CD14-positive monocyte (primary cell): ENCODE data around the gene HECTD4. TPM values are rescaled to one million over a fixed set of nuclear protein-coding genes. Genes with fewer than 3 reads are reported as not detected.
"Not testable (repeated sequence)": the region's sequence is repeated elsewhere in the genome, so short reads cannot be mapped to it uniquely, and the experiment has no call there.

Experiments used
- DNase-seq, 3 donors: peaks; one replicate each; pipeline ENCODE4 v3.0.0-alpha.2; 2011 to 2022
- H2AFZ ChIP-seq: 2 replicates; pipeline ENCODE4 v1.6.0; 2012; ENCODE audit warnings: mild to moderate bottlenecking, low read depth, low read length, inconsistent platforms; ENCODE audit not compliant: insufficient read depth, poor library complexity, severe bottlenecking
- H3K27ac ChIP-seq, 2 donors: 1 replicate in 1 of 2; 2 replicates in 1 of 2; pipeline ENCODE4 v1.5.1; 2012 to 2013; ENCODE audit warnings: low read length in 2 of 2, control low read depth in 1 of 2, inconsistent platforms in 1 of 2, low read depth in 1 of 2, mild to moderate bottlenecking in 1 of 2
- H3K27me3 ChIP-seq, 2 donors: one replicate each; pipeline versions ENCODE4 v1.6.0 to v1.6.1; 2011 to 2013; ENCODE audit warnings: low read length in 2 of 2; ENCODE audit not compliant: control insufficient read depth in 2 of 2, insufficient read depth in 2 of 2
- H3K36me3 ChIP-seq, 2 donors: replicated peaks in 1 of 2; 1 replicate in 1 of 2; 2 replicates in 1 of 2; pipeline versions ENCODE4 v1.5.1 to v1.6.1; 2012 to 2013; ENCODE audit warnings: low read length in 2 of 2, control low read depth in 1 of 2, inconsistent platforms in 1 of 2, mild to moderate bottlenecking in 1 of 2; ENCODE audit not compliant: insufficient read depth in 2 of 2, control insufficient read depth in 1 of 2
- H3K4me1 ChIP-seq, 2 donors: 1 replicate in 1 of 2; 2 replicates in 1 of 2; pipeline versions ENCODE4 v1.5.1 to v1.6.1; 2012 to 2013; ENCODE audit warnings: low read length in 2 of 2, control low read depth in 1 of 2, inconsistent platforms in 1 of 2, mild to moderate bottlenecking in 1 of 2, moderate library complexity in 1 of 2; ENCODE audit not compliant: insufficient read depth in 2 of 2, control insufficient read depth in 1 of 2
- H3K4me2 ChIP-seq: replicated peaks from 2 replicates; pipeline ENCODE3; 2012; ENCODE audit warnings: low read length, moderate library complexity, mild to moderate bottlenecking; ENCODE audit not compliant: poor library complexity, severe bottlenecking; ENCODE audit errors: extremely low read depth
- H3K4me3 ChIP-seq, 3 experiments: fragments of 200-600 bp in 1 of 3; sonication (generic) in 1 of 3; replicated peaks in 1 of 3; 1 replicate in 2 of 3; 2 replicates in 1 of 3; pipeline ENCODE4 v1.5.1; 2011 to 2013; ENCODE audit warnings: low read length in 3 of 3, mild to moderate bottlenecking in 3 of 3, control low read depth in 2 of 3, low read depth in 2 of 3, inconsistent platforms in 1 of 3, moderate library complexity in 1 of 3
- H3K79me2 ChIP-seq: 2 replicates; pipeline ENCODE4 v1.6.0; 2012; ENCODE audit warnings: mild to moderate bottlenecking, control low read depth, inconsistent platforms, low read length, moderate library complexity; ENCODE audit not compliant: insufficient read depth
- H3K9ac ChIP-seq: 2 replicates; pipeline ENCODE4 v1.6.0; 2017; ENCODE audit warnings: low read length, mild to moderate bottlenecking; ENCODE audit not compliant: insufficient read depth, poor library complexity, severe bottlenecking
- H3K9me3 ChIP-seq, 2 donors: replicated peaks in 1 of 2; 1 replicate in 1 of 2; 2 replicates in 1 of 2; pipeline versions ENCODE4 v1.5.1 to v1.6.1; 2012 to 2013; ENCODE audit warnings: low read length in 2 of 2, control low read depth in 1 of 2; ENCODE audit not compliant: control insufficient read depth in 1 of 2, insufficient read depth in 1 of 2
- H4K20me1 ChIP-seq: 2 replicates; pipeline ENCODE4 v1.6.0; 2012; ENCODE audit warnings: mild to moderate bottlenecking, low read length, control low read depth, moderate library complexity; ENCODE audit not compliant: insufficient read depth
- H3K27ac Mint-ChIP-seq, 7 donors: one replicate each; pipeline ENCODE4 v1.8.0; 2020; ENCODE audit warnings: mild to moderate bottlenecking in 7 of 7, mixed read lengths in 7 of 7, moderate library complexity in 6 of 7, inconsistent platforms in 2 of 7
- H3K27me3 Mint-ChIP-seq, 3 donors: one replicate each; pipeline ENCODE4 v1.8.0; 2021 to 2022; ENCODE audit warnings: low read depth in 3 of 3, mild to moderate bottlenecking in 3 of 3, mixed read lengths in 3 of 3, moderate library complexity in 3 of 3, inconsistent platforms in 1 of 3
- H3K36me3 Mint-ChIP-seq, 2 donors: one replicate each; pipeline ENCODE4 v1.8.0; 2020; ENCODE audit warnings: mixed read lengths in 2 of 2, inconsistent platforms in 1 of 2, mild to moderate bottlenecking in 1 of 2
- H3K4me1 Mint-ChIP-seq: one replicate; pipeline ENCODE4 v1.8.0; 2020; ENCODE audit warnings: mild to moderate bottlenecking, mixed read lengths
- H3K4me3 Mint-ChIP-seq, 2 donors: one replicate each; pipeline ENCODE4 v1.8.0; 2020; ENCODE audit warnings: mild to moderate bottlenecking in 2 of 2, mixed read lengths in 2 of 2, moderate library complexity in 1 of 2
- H3K9me3 Mint-ChIP-seq, 7 donors: one replicate each; pipeline ENCODE4 v1.8.0; 2020 to 2022; ENCODE audit warnings: mixed read lengths in 7 of 7, mild to moderate bottlenecking in 6 of 7, moderate library complexity in 6 of 7, inconsistent platforms in 2 of 7
- WGBS: methylation state at CpG from one replicate; pipeline ENCODE4 v1.1.5; 2013; ENCODE audit warnings: missing lambda C conversion rate; ENCODE audit not compliant: insufficient coverage; 5-methylcytosine and 5-hydroxymethylcytosine counted together
- intact Hi-C, 2 donors: fragments of 100-400 bp; cut with micrococcal nuclease; formaldehyde crosslinking; loops; one replicate each; pipeline versions ENCODE4 v1.15.0 to v1.15.1; 2023
- polyA plus RNA-seq, 3 donors: library from polyadenylated mRNA; depleted of rRNA in 1 of 3; unstranded in 2 of 3; stranded (reverse) in 1 of 3; fragments of 300-500 nt in 2 of 3; fragments of >200 nt in 1 of 3; fragmentation: Illumina TruSeq in 2 of 3; gene quantifications; 1 replicate in 2 of 3; 2 replicates in 1 of 3; pipeline ENCODE4 v1.2.3, GENCODE V29; 2012 to 2021
- TF ChIP-seq, protein P1 (sequence below): fragments of 200-600 bp; IDR thresholded peaks from one replicate; pipeline ENCODE4 v1.8.0; 2022; ENCODE audit warnings: antibody characterized with exemption, mild to moderate bottlenecking

The HECTD4 gene
- polyA plus RNA-seq, 3 donors: 0.73 to 18.3 (median 2.4) TPM

DNA sequence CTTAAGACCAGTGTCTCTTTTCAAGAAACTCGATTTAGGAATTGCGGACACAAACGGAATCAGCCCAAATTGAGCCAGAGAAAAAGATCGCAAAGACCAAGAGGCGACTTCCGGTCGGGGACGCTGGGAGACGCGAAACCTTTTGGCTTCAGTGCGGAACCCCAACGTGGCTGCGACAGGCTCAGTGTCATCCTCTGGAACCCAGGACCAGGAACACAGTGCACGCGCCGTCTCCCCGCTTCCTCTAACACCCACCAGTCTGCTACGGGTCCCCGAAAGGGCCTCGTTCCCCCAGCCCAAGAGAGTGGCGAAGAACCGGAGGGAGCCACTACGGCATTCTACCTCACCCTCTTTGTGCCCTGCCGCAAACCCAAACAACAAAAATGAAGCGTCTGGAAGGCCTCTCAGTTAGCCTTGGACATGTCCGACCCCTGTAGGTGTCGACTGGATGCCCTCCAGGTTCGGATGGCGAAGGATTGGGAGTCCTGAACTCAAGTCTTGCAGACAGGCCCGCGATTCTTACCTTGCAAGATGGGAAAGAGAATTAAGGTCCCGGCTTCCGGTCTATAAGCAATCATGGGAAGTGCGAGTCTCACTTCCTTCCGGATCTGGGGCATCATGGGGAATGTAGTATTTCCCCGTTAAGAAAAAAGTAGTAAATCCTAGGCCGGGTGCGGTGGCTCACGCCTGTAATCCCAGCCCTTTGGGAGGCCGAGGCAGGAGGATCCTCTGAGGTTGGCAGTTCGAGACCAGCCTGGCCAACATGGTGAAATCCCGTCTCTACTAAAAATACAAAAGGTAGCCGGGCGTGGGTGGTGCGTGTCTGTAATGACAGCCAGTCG is 27.1 kb upstream of the HECTD4 start, which contains the start of gene RPL6:
Gene RPL6 (minus strand): TSS at position 542 of the 842 bp plus-strand sequence. CDS start 949 bp downstream, outside the sequence.
- Mint-ChIP-seq H3K36me3 (peaks cover 41 to 42% of the 10 kb centered on the region in 2 donors), H3K4me1 (peaks cover 21% of the 10 kb centered on the region), H3K27ac (peak within 1 kb of the TSS; percentile 95 to 100 (median 98)), H3K4me3 (peak within 1 kb of the TSS; percentile 99), H3K27me3 (no peaks in the 10 kb centered on the region), H3K9me3 (peaks cover 0 to 2% (median 0%) of the 10 kb centered on the region in 7 donors)
- peak within 1 kb of the TSS; percentile 86 to 100 (median 98) for H3K4me3 ChIP-seq
- no peaks in the 10 kb centered on the region for H3K9me3 ChIP-seq
- H3K36me3 ChIP-seq: peaks cover 40% of the 10 kb centered on the region in 2 donors
- H2AFZ ChIP-seq: peak within 1 kb of the TSS; percentile 93
- H3K9ac ChIP-seq: peak within 1 kb of the TSS; percentile 89
- under 1% methylated on average over 40 of the region's 46 CpGs for WGBS
- no peaks in the 10 kb centered on the region for H3K27me3 ChIP-seq
- H3K4me2 ChIP-seq: peak within 1 kb of the TSS; percentile 75
- DNase-seq: peak; percentile 82 to 91 (median 89)
- TF ChIP-seq, protein P1, sequence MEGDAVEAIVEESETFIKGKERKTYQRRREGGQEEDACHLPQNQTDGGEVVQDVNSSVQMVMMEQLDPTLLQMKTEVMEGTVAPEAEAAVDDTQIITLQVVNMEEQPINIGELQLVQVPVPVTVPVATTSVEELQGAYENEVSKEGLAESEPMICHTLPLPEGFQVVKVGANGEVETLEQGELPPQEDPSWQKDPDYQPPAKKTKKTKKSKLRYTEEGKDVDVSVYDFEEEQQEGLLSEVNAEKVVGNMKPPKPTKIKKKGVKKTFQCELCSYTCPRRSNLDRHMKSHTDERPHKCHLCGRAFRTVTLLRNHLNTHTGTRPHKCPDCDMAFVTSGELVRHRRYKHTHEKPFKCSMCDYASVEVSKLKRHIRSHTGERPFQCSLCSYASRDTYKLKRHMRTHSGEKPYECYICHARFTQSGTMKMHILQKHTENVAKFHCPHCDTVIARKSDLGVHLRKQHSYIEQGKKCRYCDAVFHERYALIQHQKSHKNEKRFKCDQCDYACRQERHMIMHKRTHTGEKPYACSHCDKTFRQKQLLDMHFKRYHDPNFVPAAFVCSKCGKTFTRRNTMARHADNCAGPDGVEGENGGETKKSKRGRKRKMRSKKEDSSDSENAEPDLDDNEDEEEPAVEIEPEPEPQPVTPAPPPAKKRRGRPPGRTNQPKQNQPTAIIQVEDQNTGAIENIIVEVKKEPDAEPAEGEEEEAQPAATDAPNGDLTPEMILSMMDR: no peak
- peaks cover 19% of the 10 kb centered on the region for H3K79me2 ChIP-seq
- peaks cover 9 to 17% of the 10 kb centered on the region in 2 donors for H3K4me1 ChIP-seq
- peak within 1 kb of the TSS; percentile 90 to 97 for H3K27ac ChIP-seq
- intact Hi-C loops: loop anchor here (1.0 to 5.0 kb wide), 3 partner anchors 10 to 567 kb away; partner anchors contain the start of gene MAPKAPK5 (in 1 of the 2)
- peaks cover 36% of the 10 kb centered on the region for H4K20me1 ChIP-seq

DNA sequence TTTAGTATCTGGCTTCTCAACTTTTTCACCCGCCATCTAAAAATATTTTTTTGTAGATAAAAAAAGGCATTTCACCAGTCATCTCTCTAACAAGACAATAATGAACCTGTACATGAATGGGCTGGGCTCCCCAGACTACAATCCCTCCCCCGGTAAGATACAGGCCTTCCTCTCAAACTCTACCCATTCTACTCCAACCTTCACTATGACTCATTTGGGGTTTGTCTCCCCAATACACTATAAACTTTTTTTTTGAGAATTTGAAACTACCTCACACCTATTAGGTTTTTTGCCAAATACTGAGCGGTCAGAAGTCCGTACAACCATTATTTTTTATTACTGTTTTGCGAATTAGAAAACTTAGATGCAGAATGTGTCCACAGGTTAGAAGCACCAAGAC is 26.4 kb upstream of the HECTD4 start:
- peak in 2 of 3 donors; percentile 14 to 38 for DNase-seq
- Mint-ChIP-seq H3K27me3 (no peaks in the 10 kb centered on the region), H3K4me1 (peaks cover 21% of the 10 kb centered on the region), H3K9me3 (peaks cover 0 to 2% (median 0%) of the 10 kb centered on the region in 7 donors), H3K36me3 (peaks cover 42 to 43% of the 10 kb centered on the region in 2 donors), H3K4me3 (peak overlapping the region; percentile 99), H3K27ac (peak overlapping the region; percentile 95 to 100 (median 98))
- TF ChIP-seq, protein P1: no peak
- Histone ChIP-seq H3K36me3 (peaks cover 40 to 43% of the 10 kb centered on the region in 2 donors), H3K27ac (peak overlapping the region; percentile 90 to 97), H3K4me3 (peak overlapping the region; percentile 86 to 100 (median 98)), H3K4me1 (peaks cover 9 to 17% of the 10 kb centered on the region in 2 donors), H3K4me2 (peak overlapping the region; percentile 75), H3K79me2 (peaks cover 19% of the 10 kb centered on the region), H3K27me3 (no peaks in the 10 kb centered on the region), H2AFZ (peak overlapping the region; percentile 93), H3K9me3 (no peaks in the 10 kb centered on the region), H4K20me1 (peaks cover 40% of the 10 kb centered on the region), H3K9ac (peak overlapping the region; percentile 89)
- intact Hi-C loops: loop anchor here (1.0 to 5.0 kb wide), 3 partner anchors 11 to 566 kb away; partner anchors contain the start of gene MAPKAPK5 (in 1 of the 2)
- WGBS: 0% methylated on average over 1 of the region's 5 CpGs

- 100% methylated on average over 5 of the region's 6 CpGs for WGBS
- peaks cover 21% of the 10 kb centered on the region for H3K4me1 Mint-ChIP-seq
Measured at GRCh38 chr12:112407683-112408082, 25.5 kb upstream of the HECTD4 start.

More at GRCh38 chr12:112407683-112408082, 25.5 kb upstream of the HECTD4 start:
- Histone ChIP-seq H4K20me1 (peaks cover 40% of the 10 kb centered on the region), H3K79me2 (peaks cover 19% of the 10 kb centered on the region), H3K4me1 (peaks cover 9 to 17% of the 10 kb centered on the region in 2 donors), H3K36me3 (peaks cover 40 to 43% of the 10 kb centered on the region in 2 donors)
- not testable (repeated sequence) for H3K27ac ChIP-seq, H3K9me3 Mint-ChIP-seq, H2AFZ ChIP-seq, DNase-seq, H3K27me3 ChIP-seq, H3K9me3 ChIP-seq, H3K4me2 ChIP-seq, H3K27me3 Mint-ChIP-seq, H3K4me3 ChIP-seq, H3K9ac ChIP-seq
- Mint-ChIP-seq H3K4me3 (peak overlapping the region in 1 of 2 donors; percentile 16), H3K36me3 (peaks cover 42 to 46% of the 10 kb centered on the region in 2 donors), H3K27ac (peak overlapping the region in 4 of 7 donors; percentile 50 to 71 (median 61))
- intact Hi-C loops: loop anchor here (1.0 to 5.0 kb wide), 3 partner anchors 12 to 565 kb away; partner anchors contain the start of gene MAPKAPK5 (in 1 of the 2)
